Panc1 (cell line): ENCODE data around the gene ATP11A. TPM values are rescaled to one million over a fixed set of nuclear protein-coding genes. Genes with fewer than 3 reads are reported as not detected.

Experiments
- ATAC-seq: fragments of 200-7000 bp; cut with Tn5 transposase; 2 replicates; pipeline ENCODE4 v1.9.1; 2020; ENCODE audit warnings: mild to moderate bottlenecking, moderate library complexity
- BruUV-seq: library from RNA; stranded (reverse); fragments of 400-500 nt; replicated peaks from 2 replicates; lab custom pipeline; 2021; lab: Mats Ljungman, UMichigan
- CTCF ChIA-PET: fragments of 300-600 bp; sonication (Branson Sonifier 250); formaldehyde crosslinking; loops from one replicate; lab custom pipeline; 2022; ENCODE audit warnings: antibody characterized with exemption; lab: Charles Lee
- POLR2A ChIA-PET: fragments of 300-600 bp; sonication (Branson Sonifier 250); formaldehyde crosslinking; loops from one replicate; lab custom pipeline; 2022; ENCODE audit warnings: antibody characterized with exemption; lab: Charles Lee
- DNase-seq: peaks from one replicate; pipeline ENCODE4 v3.0.0-alpha.2; 2010; ENCODE audit warnings: low read depth, low spot score
- H3K27ac ChIP-seq: 2 replicates; pipeline ENCODE4 v1.5.1; 2011; ENCODE audit warnings: mild to moderate bottlenecking, low read length, inconsistent platforms
- H3K27me3 ChIP-seq: fragments of 200-500 bp; sonication (Bioruptor generic); 2 replicates; pipeline ENCODE4 v1.6.0; 2014; ENCODE audit warnings: low read length, inconsistent platforms; ENCODE audit not compliant: control insufficient read depth, insufficient read depth
- H3K36me3 ChIP-seq: fragments of 200-500 bp; sonication (Bioruptor generic); 2 replicates; pipeline ENCODE4 v1.5.1; 2014; ENCODE audit warnings: inconsistent platforms, mild to moderate bottlenecking, low read length, moderate library complexity; ENCODE audit not compliant: control insufficient read depth, insufficient read depth
- H3K4me1 ChIP-seq: 2 replicates; pipeline ENCODE4 v1.5.1; 2011; ENCODE audit warnings: inconsistent platforms, mild to moderate bottlenecking, low read length, moderate library complexity; ENCODE audit not compliant: control insufficient read depth, insufficient read depth
- H3K4me3 ChIP-seq, 2 experiments: 2 replicates each; pipeline ENCODE4 v1.5.1; 2011 to 2012; ENCODE audit warnings: low read depth in 2 of 2, low read length in 2 of 2, mild to moderate bottlenecking in 2 of 2, inconsistent platforms in 1 of 2, moderate library complexity in 1 of 2
- H3K9me3 ChIP-seq: fragments of 200-500 bp; sonication (Bioruptor generic); 2 replicates; pipeline ENCODE4 v1.5.1; 2014; ENCODE audit warnings: low read depth, mild to moderate bottlenecking, inconsistent platforms, low read length, moderate library complexity; ENCODE audit not compliant: control insufficient read depth, insufficient read depth
- CTCF ChIP-seq: fragments of 450-650 bp; IDR thresholded peaks from 2 replicates; pipeline ENCODE4 v1.5.1; 2017; ENCODE audit warnings: mild to moderate bottlenecking
- POLR2AphosphoS5 ChIP-seq: IDR thresholded peaks from 2 replicates; pipeline ENCODE4 v1.6.1; 2012; ENCODE audit warnings: mild to moderate bottlenecking, low read depth, low read length, moderate library complexity
- REST ChIP-seq, 2 experiments: IDR thresholded peaks; 2 replicates each; pipeline ENCODE4 v1.6.1; 2011 to 2012; ENCODE audit warnings: low read depth in 2 of 2, control low read depth in 1 of 2, low read length in 1 of 2, mild to moderate bottlenecking in 1 of 2, moderate library complexity in 1 of 2; ENCODE audit not compliant: insufficient read depth in 1 of 2
- SIN3A ChIP-seq: IDR thresholded peaks from 2 replicates; pipeline ENCODE4 v1.6.1; 2012; ENCODE audit warnings: low read depth, mild to moderate bottlenecking, low read length, moderate library complexity, borderline replicate concordance; ENCODE audit not compliant: insufficient read depth
- TCF7L2 ChIP-seq: IDR thresholded peaks from 2 replicates; pipeline ENCODE4 v1.6.1; 2011; ENCODE audit warnings: mild to moderate bottlenecking, low read depth, low read length, inconsistent platforms
- in situ Hi-C: cut with HindIII; loops from 2 replicates; pipeline ENCODE4 v1.10.0; 2016; ENCODE audit warnings: low sequenced_read_pairs, low pct_unique_long_range_greater_than_20kb
- intact Hi-C: fragments of 100-400 bp; cut with micrococcal nuclease; formaldehyde crosslinking; loops from one replicate; pipeline ENCODE4 v1.10.0; 2022; ENCODE audit not compliant: unreplicated experiment
- total RNA-seq: library from RNA; stranded (reverse); gene quantifications from one replicate; pipeline ENCODE4 v1.2.1, GENCODE V29; 2021; ENCODE audit not compliant: unreplicated experiment

The ATP11A gene
- total RNA-seq, 1 experiment from 2014 or later: 85.8 TPM

GRCh38 chr13:112926993-112927392, 237.2 kb downstream of the ATP11A start:
- no peaks in the 10 kb centered on the region for H3K9me3 ChIP-seq
- no peaks in the 10 kb centered on the region for H3K36me3 ChIP-seq
- CTCF ChIA-PET: no interaction called here
- H3K4me3 ChIP-seq: no peak overlapping the region
- no peaks in the 10 kb centered on the region for H3K4me1 ChIP-seq
- H3K27me3 ChIP-seq: peaks cover 2% of the 10 kb centered on the region; the same call in 1 of the 2 replicates
- DNase-seq: no peak
- no peak overlapping the region for H3K27ac ChIP-seq
- POLR2A ChIA-PET: no interaction called here
- ATAC-seq: no peak
- TF ChIP-seq TCF7L2: no peak
- no peak for TF ChIP-seq CTCF
- no peak for TF ChIP-seq POLR2AphosphoS5
- no peak for TF ChIP-seq SIN3A
- TF ChIP-seq REST (IDR thresholded peaks at IDR 0.05; ENCODE audit: insufficient read depth in 1 of 2, low read depth in 2 of 2, low read length in 1 of 2): no peak
- in situ Hi-C loops: no loop called here
- intact Hi-C loops: no loop called here
- BruUV-seq: no TSS peak

GRCh38 chr13:112928020-112928971, 238.5 kb downstream of the ATP11A start:
- in situ Hi-C loops: no loop called here
- TF ChIP-seq POLR2AphosphoS5: no peak
- no peak for TF ChIP-seq TCF7L2
- H3K9me3 ChIP-seq: no peaks in the 10 kb centered on the region
- no peak for ATAC-seq
- H3K36me3 ChIP-seq: no peaks in the 10 kb centered on the region
- peaks cover 2% of the 10 kb centered on the region; the same call in 1 of the 2 replicates for H3K27me3 ChIP-seq
- BruUV-seq: no TSS peak
- H3K4me3 ChIP-seq: no peak overlapping the region
- ChIA-PET POLR2A (no interaction called here), CTCF (no interaction called here)
- no peak overlapping the region for H3K27ac ChIP-seq
- DNase-seq: no peak
- no peaks in the 10 kb centered on the region for H3K4me1 ChIP-seq
- intact Hi-C loops: no loop called here
